Loucy (cell line): ENCODE results near the gene OPRL1.

Source experiments
- H2AFZ ChIP-seq: fragments of 200-600 bp; sonication (generic); 2 replicates; pipeline ENCODE4 v1.6.0; 2016; ENCODE audit warnings: antibody characterized with exemption, mild to moderate bottlenecking, low read length, moderate library complexity
- H3F3A ChIP-seq: fragments of 200-600 bp; 2 replicates; pipeline ENCODE4 v1.6.0; 2016; ENCODE audit warnings: antibody characterized with exemption, low read depth, mild to moderate bottlenecking
- H3K27me3 ChIP-seq: fragments of 200-600 bp; sonication (generic); 2 replicates; pipeline ENCODE4 v1.6.1; 2014; ENCODE audit warnings: low read length, mild to moderate bottlenecking; ENCODE audit not compliant: insufficient read depth, poor library complexity, severe bottlenecking
- H3K36me3 ChIP-seq: fragments of 200-600 bp; sonication (generic); 2 replicates; pipeline ENCODE4 v1.6.1; 2016; ENCODE audit warnings: low read length; ENCODE audit not compliant: insufficient read depth
- H3K4me1 ChIP-seq: fragments of 200-600 bp; sonication (generic); 2 replicates; pipeline ENCODE4 v1.5.1; 2014; ENCODE audit warnings: low read length, mild to moderate bottlenecking; ENCODE audit not compliant: insufficient read depth, poor library complexity, severe bottlenecking
- H3K4me2 ChIP-seq: fragments of 200-600 bp; sonication (generic); 2 replicates; pipeline ENCODE4 v1.6.0; 2014; ENCODE audit warnings: antibody characterized with exemption, low read length, low read depth, mild to moderate bottlenecking; ENCODE audit not compliant: poor library complexity, severe bottlenecking
- H3K4me3 ChIP-seq: fragments of 200-600 bp; sonication (generic); 2 replicates; pipeline ENCODE4 v1.5.1; 2014; ENCODE audit warnings: low read length, mild to moderate bottlenecking, mixed read lengths; ENCODE audit not compliant: poor library complexity, severe bottlenecking
- H3K79me2 ChIP-seq: fragments of 200-600 bp; sonication (generic); 2 replicates; pipeline ENCODE4 v1.6.1; 2014; ENCODE audit warnings: low read length; ENCODE audit not compliant: insufficient read depth
- H3K9ac ChIP-seq: fragments of 200-600 bp; sonication (generic); 2 replicates; pipeline ENCODE4 v1.6.0; 2014; ENCODE audit warnings: mild to moderate bottlenecking, low read depth, low read length, moderate library complexity; ENCODE audit not compliant: poor library complexity, severe bottlenecking
- H3K9me2 ChIP-seq: fragments of 200-600 bp; sonication (generic); replicated peaks from 2 replicates; pipeline ENCODE4 v1.6.1; 2016; ENCODE audit warnings: low read depth, low read length, mixed read lengths
- H3K9me3 ChIP-seq: fragments of 200-600 bp; sonication (generic); 2 replicates; pipeline ENCODE4 v1.6.1; 2014; ENCODE audit warnings: mild to moderate bottlenecking, antibody characterized with exemption, low read length, low read depth; ENCODE audit not compliant: insufficient read depth
- H4K20me1 ChIP-seq: fragments of 200-600 bp; sonication (generic); 2 replicates; pipeline ENCODE4 v1.6.0; 2014; ENCODE audit warnings: antibody characterized with exemption, low read length, mild to moderate bottlenecking; ENCODE audit not compliant: insufficient read depth, poor library complexity, severe bottlenecking
- CTCF ChIP-seq: fragments of 200-600 bp; sonication (generic); conservative IDR thresholded peaks from 2 replicates; pipeline ENCODE4 v1.5.1; 2014; ENCODE audit warnings: mild to moderate bottlenecking, antibody characterized with exemption, low read length
- EZH2phosphoT487 ChIP-seq: fragments of 200-600 bp; IDR thresholded peaks from 2 replicates; pipeline ENCODE4 v1.6.1; 2018; ENCODE audit warnings: antibody characterized with exemption, mild to moderate bottlenecking, moderate library complexity, borderline replicate concordance

OPRL1 gene

GRCh38 chr20:64108731-64109681 lies 29.1 kb downstream of the OPRL1 start:
- no peaks in the 10 kb centered on the region for H3K27me3 ChIP-seq

GRCh38 chr20:64109831-64110391 lies 30.0 kb downstream of the OPRL1 start:
- Histone ChIP-seq H3F3A (no peaks in the 10 kb centered on the region), H3K36me3 (no peaks in the 10 kb centered on the region), H3K4me1 (peaks cover 3% of the 10 kb centered on the region), H3K9me2 (no peaks in the 10 kb centered on the region), H3K9ac (no peak overlapping the region), H4K20me1 (no peaks in the 10 kb centered on the region), H3K79me2 (no peaks in the 10 kb centered on the region), H3K27me3 (no peaks in the 10 kb centered on the region), H3K4me3 (no peak overlapping the region), H3K9me3 (no peaks in the 10 kb centered on the region), H2AFZ (no peak overlapping the region), H3K4me2 (no peak overlapping the region)
- no peak for TF ChIP-seq CTCF
- no peak for TF ChIP-seq EZH2phosphoT487

More at GRCh38 chr20:64108731-64109681, 29.1 kb downstream of the OPRL1 start:
- Histone ChIP-seq H3K9ac (no peak overlapping the region), H3K4me2 (no peak overlapping the region), H3F3A (no peaks in the 10 kb centered on the region), H3K79me2 (no peaks in the 10 kb centered on the region), H3K4me3 (no peak overlapping the region), H4K20me1 (no peaks in the 10 kb centered on the region), H2AFZ (no peak overlapping the region), H3K9me3 (no peaks in the 10 kb centered on the region), H3K9me2 (no peaks in the 10 kb centered on the region), H3K36me3 (no peaks in the 10 kb centered on the region), H3K4me1 (peaks cover 3% of the 10 kb centered on the region)
- no peak for TF ChIP-seq CTCF
- no peak for TF ChIP-seq EZH2phosphoT487

GRCh38 chr20:64110411-64111068 lies 30.7 kb downstream of the OPRL1 start:
- no peaks in the 10 kb centered on the region for H3K79me2 ChIP-seq
- no peak overlapping the region for H3K4me3 ChIP-seq
- H3K27me3 ChIP-seq, result no peaks in the 10 kb centered on the region
- no peaks in the 10 kb centered on the region for H3K9me2 ChIP-seq
- no peaks in the 10 kb centered on the region for H4K20me1 ChIP-seq
- H3K9ac ChIP-seq, result no peak overlapping the region
- no peaks in the 10 kb centered on the region for H3K9me3 ChIP-seq
- H3K4me2 ChIP-seq, result no peak overlapping the region
- no peak for TF ChIP-seq EZH2phosphoT487
- no peak for TF ChIP-seq CTCF
- no peaks in the 10 kb centered on the region for H3F3A ChIP-seq
- H3K4me1 ChIP-seq, result peaks cover 3% of the 10 kb centered on the region
- H2AFZ ChIP-seq, result no peak overlapping the region
- no peaks in the 10 kb centered on the region for H3K36me3 ChIP-seq
